Amygdala (tissue), 56 donors: ENCODE data around the gene DNAH14.
"Not testable (repeated sequence)": the region's sequence is repeated elsewhere in the genome, so short reads cannot be mapped to it uniquely, and the experiment has no call there.

Source experiments
- DNase-seq, 56 donors: peaks; one replicate each; lab custom pipeline; 2025; lab: John Stamatoyannopoulos, UW

DNAH14 gene

DNA sequence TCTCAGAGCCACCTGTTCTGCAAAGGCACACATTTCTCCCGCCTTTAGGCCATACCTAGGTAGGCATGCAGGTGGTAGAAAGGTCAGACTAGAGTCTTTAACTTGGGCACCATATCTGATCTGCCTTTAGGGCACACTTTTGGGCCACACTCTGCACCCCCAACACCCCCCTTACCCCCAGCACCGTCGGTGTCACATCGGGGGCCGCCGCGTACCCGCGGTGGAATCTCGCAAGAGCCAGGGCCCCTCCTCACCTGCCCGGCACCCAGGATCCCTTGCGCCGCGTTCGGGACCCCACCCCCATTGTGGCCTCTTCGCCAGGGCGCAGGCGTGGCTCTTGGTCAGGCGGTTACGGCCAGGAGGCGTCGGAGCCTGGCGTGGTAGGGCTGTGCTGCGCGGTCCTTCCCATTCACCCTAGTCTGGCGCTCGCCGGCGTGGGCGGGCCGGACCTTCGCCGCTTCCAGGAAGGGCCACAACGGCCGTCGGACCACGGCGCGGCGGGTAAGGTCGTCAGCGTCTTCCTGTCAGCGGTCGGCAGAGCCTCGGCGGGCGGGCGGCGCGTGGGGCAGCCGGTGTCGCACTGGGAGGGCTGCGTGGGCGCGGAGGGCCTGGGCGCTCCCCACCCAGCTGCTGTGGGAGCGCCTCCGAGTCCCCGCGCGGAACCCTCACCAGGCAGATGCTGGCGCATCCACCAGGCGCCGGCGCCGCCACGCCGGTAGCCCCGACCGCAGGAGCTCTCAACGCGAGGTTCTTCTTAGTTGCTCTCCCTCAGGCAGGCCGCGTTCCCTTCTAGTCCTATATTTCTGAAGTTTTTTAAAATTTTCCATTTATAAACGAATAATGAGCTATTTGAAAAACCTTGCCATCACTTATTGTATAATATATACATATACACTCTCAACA is at the start of gene DNAH14:
DNAH14 (plus strand) TSS at position 341 of the 903 bp plus-strand sequence. CDS start 23,028 bp downstream, outside the sequence.
- peak in 14 of 56 donors; percentile 2 to 45 (median 12) for DNase-seq

DNA sequence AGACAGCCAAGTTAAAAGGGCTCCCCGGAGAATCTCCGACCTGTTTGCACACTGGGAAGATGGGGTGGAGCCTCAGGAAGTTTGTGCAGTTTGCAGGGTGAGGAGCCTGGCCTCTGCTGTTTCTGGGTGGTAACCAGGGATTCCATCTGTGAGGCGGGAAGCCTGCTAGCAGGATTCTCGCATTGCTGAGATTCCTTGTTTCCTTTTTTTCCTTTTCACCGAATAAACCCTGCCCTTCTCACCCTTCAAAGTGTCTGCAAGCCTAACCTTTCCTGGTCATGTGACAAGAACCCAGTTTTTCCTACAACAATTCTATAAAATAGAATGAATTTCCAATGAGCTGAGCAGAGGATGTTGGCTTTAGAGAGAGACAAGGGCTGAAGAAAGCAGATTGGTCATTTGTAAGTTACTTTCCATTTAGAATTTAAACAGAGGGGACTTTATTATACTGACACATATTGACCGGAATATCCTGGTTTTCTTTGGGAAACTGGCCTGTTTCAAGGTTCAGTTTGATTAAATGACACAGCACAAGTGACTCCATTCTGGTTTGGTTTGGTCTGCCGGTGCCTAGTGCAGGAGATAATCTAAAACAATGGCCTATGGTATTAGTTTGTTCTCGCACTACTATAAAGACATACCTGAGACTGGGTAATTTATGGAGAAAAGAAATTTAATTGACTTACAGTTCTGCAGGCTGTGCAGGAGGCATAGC is 48.7 kb upstream of the DNAH14 start:
- DNase-seq = no peak

DNA sequence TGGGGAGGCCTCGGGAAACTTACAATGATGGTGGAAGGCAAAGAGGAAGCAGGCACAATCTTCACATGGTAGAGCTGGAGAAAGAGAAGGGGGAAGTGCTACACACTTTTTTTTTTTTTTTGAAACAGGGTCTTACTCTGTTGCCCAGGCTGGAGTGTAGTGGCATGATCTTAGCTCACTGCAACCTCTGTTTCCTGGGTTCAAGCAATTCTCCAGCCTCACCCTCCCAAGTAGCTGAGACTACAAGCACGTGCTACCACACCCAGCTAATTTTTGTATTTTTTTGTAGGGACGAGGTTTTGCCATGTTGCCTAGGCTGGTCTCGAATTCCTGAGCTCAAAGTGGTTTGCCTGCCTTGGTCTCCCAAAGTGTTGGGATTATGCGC is 48.2 kb upstream of the DNAH14 start:
- not testable (repeated sequence) for DNase-seq

DNA sequence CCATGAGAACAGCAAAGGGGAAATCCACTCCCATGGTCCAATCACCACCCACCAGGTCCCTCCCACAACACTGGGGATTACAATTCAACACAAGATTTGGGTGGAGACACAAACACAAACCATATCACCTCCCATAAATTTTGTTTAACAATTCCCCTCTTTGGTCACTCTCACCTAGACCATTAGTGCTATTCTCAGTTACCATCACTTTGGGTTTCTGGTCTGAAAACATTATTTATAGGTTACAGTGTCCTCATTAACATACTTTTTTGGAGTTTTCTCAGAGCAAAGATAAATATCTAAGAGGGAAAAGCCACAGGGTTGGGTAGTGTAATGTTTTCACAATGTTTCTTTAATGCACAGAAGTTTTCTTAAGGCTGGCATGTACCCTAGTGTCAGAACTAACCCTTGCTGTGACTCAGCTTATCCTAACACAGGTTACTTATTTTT is 47.7 kb upstream of the DNAH14 start:
- DNase-seq = no peak

DNA sequence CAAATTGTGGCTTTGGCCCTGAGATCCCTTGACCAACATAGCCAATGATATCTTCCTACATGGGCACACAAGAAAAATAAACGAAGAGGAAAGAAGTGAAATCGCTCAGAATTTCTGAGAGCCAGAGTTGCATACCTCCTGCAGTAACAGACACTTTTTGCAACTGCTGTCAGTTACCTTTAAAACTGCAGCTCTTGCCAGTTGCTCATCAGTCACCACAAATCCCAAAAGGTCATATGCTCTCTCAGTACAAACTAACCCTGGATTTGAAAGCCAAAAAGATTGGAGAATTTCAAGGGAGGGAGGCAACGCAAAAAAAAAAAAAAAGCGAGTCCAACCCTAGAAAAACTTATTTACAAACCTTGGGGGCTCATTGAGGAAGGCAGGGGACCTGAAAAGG is 47.2 kb upstream of the DNAH14 start:
- no peak for DNase-seq

DNA sequence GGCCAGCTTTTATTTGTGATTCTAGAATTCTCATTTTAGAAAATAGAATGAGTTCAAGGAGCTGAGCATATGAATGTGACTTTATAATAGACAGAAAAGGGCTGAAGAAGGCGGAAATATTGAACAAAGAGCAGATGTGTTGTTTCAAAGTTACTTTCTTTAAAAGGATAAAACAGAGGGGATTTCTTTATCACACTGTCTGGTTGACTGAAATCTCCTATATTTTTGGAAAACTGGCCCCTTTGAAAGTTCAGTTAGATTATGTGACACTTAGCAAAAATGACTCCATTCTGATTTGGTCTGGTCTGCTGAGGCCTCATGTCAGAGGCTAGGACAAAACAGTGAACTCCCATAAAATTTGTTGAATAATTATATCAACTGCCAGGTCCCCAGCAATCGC is 46.4 kb upstream of the DNAH14 start:
- DNase-seq = no peak

DNA sequence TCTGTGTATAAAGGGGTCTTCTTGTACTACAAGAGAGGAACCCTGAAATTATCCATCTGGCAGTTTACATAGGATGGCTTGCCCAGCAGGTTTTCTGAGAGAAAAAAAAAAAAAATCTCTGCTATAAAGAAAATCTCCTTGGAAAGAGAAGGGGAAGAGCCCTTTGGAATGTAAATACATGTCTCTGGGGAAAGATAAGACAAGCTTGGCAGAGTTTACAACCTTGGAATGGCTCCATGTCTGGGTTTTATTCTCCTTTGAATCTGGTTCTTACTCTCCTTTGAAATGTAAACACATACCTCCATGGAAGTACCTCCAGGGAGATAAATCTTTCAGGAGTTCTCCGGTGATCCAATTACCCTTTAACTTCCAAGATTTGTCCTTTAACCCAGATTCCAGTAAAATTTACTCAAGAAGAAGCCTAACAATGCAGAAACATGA is 45.1 kb upstream of the DNAH14 start:
- DNase-seq = no peak

DNA sequence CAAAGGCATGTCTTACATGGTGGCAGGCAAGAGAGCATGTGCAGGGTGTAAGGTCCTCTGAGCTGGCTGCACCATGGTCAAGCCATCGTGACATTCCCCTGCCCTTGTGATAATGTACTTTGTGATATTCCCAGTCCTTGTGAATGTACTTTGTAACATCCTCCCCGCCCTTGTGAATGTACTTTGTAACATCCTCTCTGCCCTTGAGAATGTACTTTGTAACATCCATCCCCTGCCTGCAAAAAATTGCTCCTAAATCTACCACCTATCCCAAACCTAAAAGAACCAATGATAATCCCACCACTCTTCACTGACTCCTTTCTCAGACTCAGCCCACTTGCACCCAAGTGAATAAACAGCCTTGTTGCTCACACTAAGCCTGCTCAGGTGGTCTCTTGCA is 44.1 kb upstream of the DNAH14 start:
- not testable (repeated sequence) for DNase-seq

DNA sequence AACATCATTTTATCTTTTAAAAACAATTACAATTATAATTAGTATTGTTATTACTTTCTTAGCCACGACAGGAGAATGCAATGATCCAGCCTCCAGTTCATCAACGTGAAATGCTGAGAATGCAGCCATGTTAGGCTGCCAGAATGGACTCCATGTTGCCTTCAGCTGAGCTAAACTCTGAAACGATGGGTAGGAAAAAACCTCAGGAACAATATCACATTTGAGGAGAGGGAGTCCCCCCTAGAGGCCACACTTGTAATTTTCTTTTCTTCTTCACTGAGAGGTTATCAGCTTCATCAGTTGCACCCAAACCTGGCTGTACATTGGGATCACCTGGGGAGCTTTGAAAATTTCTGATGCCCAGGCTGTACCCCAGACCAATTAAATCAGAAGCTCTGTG is 34.6 kb upstream of the DNAH14 start:
- DNase-seq = no peak

DNA sequence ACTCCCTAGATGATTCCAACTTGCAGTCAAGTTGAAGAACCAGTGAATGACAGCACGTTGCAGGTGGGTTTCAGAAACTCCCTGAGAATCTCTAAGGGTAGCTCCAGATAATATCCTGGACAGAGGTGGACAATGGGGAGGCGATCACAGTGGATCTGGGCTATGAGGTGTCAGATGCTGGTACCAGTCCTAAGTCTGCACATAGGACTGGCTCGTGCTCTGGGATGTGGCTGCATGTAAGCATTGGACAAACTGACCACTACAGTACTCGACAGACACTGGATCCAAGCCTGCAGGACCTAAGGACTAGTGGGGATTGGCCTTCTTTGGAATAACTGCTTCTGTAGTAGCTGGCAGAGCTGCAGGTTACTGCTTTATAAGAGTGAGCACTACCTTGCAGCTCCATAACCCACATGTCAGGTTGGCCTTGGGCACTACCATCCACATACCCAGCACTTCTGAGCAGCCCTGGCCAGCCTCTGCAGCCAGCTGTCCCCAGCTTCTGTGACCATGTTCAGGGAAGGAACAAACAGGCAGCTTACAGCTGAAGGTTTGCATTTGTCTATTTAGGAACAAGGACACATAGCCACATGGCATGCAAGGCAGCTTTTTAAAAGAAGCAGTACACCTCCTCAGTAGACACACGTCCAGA is 33.2 kb upstream of the DNAH14 start:
- DNase-seq = no peak

DNA sequence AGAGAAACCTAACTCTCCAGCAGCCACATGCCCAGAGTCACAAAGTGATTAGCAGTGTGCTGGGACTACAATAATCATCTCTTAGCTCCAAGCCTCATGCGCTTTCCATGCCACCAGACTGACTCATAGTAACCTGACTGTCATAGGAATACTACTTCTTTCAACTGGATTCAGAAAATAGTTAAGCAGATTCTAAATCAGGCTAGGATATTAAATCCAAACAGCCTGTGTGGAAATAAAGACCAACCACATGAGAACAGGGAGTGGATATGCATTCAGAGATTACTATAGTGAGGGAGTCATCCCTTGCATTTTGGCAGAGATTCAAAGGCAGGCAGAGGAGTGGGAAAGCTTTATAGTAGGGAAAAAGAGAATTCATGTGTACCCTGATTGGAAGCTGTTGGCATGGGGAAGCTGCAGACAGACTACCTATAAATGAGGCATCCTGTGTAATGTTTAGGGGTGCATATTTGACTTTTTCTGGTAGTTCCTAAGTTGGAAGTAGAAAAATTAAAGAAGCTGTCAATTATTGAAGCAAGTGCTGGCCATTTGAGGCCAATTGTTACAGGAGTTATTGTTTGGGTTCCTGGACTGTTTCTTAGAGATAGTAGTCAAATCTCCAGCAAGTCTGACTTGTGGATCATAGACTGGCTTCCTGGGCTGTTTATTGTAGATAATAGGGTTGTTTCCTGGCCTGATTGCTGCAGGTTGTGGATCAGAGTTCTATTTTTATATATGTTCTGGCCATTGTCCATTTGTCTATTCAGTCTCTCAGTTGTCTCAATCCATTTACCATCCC is 31.7 kb upstream of the DNAH14 start:
- DNase-seq = no peak

DNA sequence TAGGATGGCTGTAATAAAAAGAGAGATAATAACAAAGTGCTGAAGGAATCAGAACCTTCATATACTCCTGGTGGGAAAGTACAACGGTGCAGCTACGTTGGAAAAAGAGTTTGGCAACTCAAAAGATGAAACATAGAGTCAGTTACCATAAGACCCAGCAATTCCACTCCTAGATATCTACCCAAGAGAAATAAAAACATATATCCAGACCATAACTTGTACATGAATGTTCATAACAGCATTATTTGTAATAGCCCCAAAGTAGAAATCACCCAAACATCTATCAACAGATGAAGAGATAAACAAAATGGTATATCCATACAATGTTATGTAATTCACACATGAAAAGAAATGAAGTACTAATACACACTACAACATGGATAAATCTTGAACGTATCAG is 30.5 kb upstream of the DNAH14 start:
- no peak for DNase-seq

DNA sequence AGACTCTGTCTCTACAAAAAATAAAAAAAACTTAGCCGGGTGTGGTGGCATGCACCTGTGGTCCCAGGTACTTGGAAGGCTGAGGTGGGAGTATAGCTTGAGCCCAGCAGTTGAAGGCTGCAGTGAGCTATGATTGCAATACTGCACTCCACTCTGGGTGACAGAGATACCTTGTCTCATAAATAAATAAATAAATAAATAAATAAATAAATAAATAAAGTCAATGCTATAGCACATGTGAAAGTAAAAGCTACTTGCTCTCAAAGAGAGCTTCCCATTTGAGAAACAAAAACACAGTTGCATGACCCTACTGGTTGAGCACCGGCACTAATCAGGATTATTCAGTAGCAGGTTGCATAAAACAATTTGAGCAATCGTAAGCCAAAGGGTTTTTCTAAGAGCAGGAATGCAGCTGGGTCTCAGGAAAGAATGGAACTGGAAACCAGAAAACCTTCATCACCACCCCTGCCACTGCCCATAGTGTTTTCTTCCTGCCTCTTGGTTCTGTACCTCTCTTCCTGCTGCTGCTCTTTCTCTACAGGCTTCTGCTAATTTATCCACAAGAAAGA is 29.3 kb upstream of the DNAH14 start:
- no peak for DNase-seq

DNA sequence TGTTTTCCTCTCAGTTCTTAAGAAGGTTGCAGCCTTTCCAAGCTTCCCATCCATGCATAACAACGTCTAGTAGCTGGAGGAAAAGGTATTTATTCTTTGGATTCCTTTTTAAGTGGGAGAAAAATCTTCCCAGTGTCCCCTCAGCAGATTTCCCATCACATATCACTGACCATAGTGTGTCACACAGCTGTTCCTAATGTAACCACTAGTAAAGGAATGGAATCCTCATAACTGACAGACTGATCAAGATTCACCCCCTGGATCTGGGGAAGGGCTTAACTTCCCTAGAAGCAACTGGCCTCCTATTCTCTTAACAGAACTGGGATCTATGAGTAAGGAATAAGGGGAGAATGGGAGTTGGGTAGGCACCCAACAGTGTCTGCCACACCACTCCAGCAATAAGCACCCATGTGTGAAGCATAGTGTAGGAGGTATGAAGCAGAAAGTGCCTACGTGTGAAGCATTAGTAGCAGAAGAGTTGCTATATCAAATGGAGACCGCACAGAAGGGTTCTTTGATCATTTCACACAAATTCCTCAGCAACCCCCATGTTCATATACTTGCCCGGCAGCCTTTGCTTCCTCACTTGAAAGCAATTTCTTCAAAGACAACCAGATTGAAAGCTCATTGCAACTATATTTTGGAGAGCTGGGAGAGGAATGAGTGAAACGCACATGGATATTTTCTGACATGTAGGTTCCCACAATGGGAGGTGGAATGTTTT is 28.2 kb upstream of the DNAH14 start:
- peak in 6 of 56 donors; percentile 3 to 45 (median 14) for DNase-seq

DNA sequence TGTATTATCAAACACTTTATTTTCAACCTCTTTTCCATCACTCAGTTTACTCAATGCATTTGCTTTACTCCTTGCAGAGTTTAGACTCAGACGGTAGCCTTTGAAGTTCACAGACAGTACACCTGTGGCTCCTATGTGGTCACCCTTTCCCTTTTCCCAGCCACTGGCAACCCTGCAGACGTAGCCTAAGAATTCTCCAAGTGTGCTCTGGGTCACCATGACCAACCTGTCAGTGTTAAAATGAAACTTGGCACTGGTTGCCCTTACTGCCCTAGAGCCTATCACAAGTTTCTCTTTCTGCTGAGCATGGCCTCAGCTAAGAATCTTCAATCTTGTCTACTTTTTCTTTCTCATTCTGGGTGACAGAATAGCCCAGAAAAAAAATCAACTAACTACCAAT is 25.5 kb upstream of the DNAH14 start:
- no peak for DNase-seq

DNA sequence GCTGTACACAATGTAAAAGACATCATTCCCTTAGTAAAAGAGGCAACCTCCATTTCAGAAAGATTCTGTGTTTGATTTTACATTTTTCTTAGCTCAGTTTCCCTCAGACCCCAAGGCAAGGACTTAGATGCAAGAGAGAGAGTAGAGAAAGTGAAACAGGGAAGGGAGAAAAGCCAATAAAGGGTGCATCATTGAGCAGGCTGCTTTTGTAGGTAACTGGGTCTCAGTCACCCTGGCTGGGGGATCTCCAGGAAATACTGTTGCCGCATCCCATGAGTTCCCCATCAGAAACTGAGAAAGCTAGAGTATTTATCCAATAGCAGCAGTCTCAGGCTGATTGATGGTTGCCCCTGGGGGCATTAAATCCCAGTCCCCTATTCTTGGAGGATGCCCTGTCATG is 23.1 kb upstream of the DNAH14 start:
- DNase-seq = no peak

DNA sequence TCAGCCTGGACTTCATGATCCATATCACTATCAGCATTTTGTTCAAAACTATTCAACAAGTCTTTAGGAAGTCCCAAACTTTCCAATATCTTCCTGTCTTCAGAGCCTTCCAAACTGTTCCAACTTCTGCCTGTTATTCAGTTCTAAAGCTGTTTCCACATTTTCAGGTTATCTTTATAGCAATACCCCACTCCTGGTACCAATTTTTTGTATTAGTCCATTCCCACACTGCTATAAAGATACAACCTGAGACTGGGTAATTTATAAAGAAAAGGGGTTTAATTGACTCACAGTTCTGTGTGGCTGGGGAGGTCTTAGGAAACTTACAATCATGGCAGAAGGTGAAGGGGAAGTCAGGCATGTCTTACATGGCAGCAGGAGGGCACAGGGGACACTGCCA is 18.3 kb upstream of the DNAH14 start:
- no peak for DNase-seq

DNA sequence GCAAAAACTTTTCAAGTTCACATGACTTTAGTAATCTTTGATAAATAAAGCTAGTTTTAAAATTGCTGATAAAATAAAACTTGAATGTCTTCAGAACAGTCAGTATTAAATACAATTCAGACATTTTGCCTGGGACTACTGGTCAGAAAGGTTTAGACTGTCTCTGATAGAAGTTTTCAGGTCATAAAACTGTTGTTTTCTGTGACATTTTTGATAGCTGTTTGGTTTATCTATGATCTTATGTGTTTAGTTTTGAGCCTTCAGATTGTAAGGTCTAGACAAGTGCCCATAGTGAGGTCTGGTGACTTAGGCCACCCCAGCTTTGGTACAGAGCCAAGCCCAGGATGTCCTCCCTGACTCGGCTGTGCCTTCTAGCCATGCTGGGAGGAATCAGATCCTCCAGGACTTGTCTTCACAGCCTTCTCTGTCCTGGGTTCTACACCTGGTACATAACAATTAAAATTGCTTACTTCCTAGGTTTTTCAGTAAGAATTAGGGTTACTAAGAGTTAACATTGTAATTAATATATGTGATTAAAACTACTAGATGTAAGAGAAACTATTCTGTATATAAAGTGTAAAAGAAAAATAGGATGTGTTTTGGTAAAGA is 15.1 kb upstream of the DNAH14 start:
- no peak for DNase-seq

DNA sequence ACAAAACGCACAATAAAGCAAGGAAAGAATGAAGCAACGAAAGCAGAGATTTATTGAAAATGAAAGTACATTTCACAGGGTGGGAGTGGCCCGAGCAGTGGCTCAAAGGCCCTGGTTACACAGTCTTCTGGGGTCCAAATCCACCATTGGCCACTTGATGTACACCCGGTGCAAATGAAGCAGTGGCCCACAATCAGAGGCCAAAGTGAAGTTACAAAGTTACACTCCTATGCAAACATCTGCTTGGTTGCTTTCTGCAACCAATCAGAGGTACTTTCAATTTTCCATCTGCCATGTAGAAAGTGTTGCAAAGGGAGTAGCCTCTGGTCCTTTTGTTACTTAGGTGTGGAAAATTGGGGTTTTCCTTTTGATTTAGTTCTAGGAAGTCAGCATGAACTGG is 10.0 kb upstream of the DNAH14 start:
- DNase-seq = no peak
